ENCODE results near the gene OGFOD1.

The OGFOD1 gene

DNA sequence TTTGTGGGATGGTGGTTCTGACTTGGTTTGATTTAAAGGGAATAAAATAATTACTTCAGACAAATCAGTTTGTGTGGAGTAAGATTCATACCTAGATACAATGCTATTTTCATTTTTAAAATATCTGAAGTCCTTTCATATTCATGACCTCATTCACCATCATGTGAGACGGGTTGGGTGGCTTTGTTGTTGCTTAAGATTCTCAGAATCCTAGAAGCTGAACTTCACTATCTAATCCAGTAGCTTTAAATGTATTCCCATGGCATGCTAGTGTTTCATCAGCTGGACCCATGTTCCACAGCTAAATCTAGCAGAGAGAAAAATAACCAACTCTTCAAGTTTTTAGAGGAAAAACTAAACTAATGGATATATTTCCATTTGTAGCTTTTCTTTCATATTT, 23.3 kb upstream of the OGFOD1 start:
- no peak for DNase-seq (ENCODE audit: low read depth)

- DNase-seq (ENCODE audit: low read depth), result no peak
Measured at GRCh38 chr16:56436258-56436657, 15.1 kb upstream of the OGFOD1 start.

DNA sequence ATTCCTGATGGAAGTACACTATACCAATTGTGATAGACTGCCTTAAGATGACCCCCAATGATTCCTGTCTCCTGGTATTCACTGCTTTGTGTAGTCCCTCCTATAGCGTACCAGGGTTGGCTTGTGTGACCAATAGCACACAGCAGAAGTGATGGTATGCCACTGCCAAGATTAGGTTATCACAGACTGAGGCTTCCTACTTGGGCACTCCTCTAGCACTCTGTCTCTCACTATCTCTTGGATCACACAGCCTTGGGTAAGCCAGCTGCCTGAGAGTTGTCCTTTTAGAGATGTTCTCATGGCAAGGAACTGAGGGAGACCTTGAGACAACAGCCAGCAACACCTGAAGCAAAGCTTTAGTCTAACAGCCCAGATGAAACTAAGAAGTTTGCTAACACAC, 13.3 kb upstream of the OGFOD1 start:
- DNase-seq (ENCODE audit: low read depth), result no peak

DNA sequence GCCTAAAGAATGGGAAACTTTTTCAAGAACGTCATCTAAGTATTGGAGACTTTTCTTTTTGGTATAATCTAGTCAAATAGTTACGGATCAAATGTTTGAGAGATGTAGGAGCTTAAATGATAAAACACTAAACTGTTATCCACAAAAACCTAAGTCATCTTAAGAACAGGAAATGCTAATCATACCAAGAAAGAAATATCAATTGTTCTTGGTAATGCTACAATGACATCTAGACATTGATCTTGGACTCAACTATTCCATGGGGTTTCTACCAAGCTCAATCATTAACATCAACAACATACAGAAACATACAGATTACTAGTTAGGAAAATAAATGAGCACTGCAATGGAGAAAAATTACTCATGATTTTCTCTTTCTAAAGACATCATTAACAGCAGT, 4.1 kb upstream of the OGFOD1 start:
- DNase-seq (ENCODE audit: low read depth), result no peak

DNA sequence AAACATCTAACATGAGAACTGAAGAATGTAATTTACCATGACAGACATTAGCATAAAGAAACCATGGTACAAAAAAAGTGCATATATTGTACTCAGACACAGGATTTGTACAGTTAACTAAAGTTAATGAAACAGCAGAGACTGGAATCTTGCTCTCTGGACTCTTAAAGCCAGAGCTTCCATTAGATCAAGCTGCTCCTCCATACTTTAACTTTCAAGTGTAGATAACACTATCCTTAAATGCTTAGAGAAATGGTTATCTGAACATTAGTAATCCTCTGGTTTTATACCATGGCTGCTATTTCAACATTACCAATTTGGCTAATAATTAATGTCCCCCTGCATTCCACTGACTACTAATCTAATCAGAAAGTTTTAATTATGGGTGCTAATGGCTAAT, 3.3 kb upstream of the OGFOD1 start:
- no peak for DNase-seq (ENCODE audit: low read depth)

GRCh38 chr16:56450275-56450985, 924 bp upstream of the OGFOD1 start:
- DNase-seq (ENCODE audit: low read depth), result no peak

- DNase-seq (ENCODE audit: low read depth), result peak; percentile 20
Measured at GRCh38 chr16:56451753-56452689, 667 bp downstream of the OGFOD1 start.

- no peak for DNase-seq (ENCODE audit: low read depth)
Measured at GRCh38 chr16:56457927-56458470, 6.6 kb downstream of the OGFOD1 start.

DNA sequence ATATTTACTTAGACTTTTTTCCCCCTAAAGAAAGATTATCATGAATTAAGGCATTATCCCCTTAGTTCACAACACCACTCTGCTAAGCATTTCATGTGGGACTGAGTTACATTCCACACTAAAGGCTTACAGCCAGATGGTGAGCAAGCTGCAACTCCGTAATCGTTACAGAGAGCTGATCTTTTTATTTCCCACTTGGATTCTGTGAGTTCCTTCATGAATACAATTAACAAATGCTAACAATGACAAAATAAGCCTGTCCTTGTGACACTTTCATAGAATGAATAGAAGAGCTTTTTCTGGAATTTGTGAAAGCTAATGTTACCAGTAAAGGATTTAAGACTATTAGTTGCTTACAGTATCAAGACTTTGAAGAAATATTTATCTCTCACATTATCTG, 8.7 kb downstream of the OGFOD1 start:
- no peak for DNase-seq (ENCODE audit: low read depth)

DNA sequence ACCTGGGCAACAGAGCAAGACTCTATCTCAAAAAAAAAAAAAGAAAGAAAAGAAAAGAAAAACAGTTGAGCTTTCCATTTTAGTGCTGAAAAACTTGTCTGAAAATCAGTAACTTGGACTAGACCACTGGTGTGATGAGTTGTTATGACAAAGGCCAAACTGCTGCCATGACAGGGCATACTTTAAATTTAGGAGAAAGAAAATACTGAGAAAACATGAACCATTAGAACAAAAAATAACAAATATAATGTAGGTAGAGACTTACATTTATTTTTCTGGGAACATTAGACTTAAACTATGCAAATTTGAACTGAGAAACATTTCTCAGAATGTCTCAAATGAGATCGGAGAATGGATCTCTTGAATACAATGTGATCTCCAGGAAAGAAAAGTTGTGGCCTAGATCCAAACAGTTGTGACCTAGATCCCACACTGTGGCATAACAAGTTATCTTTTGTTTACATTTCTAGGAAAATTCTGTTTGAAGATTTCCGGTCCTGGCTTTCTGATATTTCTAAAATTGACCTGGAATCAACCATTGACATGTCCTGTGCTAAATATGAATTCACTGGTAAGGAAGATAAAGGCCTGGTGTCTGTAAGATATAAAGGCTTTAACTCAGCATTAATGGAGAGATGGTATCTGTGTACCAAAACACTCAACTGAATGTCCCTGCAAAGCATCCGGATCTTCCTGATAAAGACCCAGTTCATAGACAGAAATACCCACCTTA, 10.9 kb downstream of the OGFOD1 start:
- DNase-seq (ENCODE audit: low read depth), result no peak

DNA sequence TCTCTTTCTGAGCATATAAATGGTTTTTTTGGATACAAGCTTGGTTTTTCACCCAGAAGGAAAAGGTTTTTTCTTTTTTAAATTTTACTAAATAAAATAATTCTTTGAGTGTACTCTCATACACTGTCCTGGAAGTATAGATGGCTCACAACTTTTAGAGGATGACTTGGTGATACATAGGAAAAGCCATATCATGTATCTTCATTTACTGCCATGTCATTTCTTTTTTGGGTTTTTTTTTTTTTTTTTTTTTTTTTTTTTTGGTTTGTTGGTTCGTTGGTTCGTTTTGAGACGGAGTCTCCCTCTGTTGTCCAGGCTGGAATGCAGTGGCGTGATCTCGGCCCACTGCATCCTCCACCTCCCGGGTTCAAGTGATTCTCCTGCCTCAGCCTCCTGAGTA, 11.8 kb downstream of the OGFOD1 start:
- no peak for DNase-seq (ENCODE audit: low read depth)

DNA sequence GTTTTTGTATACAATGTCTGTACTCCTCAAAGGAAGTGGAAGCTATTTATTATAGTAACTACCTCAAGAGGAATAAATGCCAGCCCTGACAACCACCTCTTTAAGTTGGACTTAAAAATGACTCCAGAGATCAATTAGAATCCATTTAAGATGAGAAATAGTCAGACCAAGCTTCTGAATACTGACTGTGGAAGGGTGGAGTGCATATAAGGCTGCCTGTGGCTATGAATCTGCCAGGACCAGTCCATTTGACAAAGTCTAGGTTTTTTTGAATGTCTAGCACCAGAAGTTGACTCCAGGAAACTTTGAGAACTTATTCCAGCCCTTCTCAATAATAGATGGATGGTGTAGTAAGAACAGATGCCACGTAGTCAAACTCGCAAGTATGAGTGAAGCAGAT, 15.0 kb downstream of the OGFOD1 start:
- DNase-seq (ENCODE audit: low read depth), result no peak

GRCh38 chr16:56468800-56469199, 17.4 kb downstream of the OGFOD1 start:
- no peak for DNase-seq (ENCODE audit: low read depth)

DNA sequence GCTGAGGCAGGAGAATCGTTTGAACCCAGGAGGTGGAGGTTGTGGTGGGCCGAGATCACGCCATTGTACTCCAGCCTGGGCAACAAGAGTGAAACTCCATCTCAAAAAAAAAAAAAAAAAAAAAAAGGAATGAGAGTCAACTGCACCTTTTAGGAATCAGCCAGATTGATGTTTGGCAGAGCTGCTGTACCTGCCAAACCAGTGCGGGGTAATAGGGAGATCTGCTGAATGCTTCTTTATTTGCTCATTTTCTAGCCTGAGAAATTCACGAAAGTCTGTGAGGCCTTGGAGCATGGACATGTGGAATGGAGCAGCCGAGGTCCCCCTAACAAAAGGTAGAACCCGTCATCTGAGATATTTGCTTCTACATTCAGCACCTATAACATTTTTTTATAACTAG, 18.4 kb downstream of the OGFOD1 start:
- DNase-seq (ENCODE audit: low read depth), result no peak

GRCh38 chr16:56470232-56470631, 18.9 kb downstream of the OGFOD1 start:
- DNase-seq (ENCODE audit: low read depth), result no peak

DNA sequence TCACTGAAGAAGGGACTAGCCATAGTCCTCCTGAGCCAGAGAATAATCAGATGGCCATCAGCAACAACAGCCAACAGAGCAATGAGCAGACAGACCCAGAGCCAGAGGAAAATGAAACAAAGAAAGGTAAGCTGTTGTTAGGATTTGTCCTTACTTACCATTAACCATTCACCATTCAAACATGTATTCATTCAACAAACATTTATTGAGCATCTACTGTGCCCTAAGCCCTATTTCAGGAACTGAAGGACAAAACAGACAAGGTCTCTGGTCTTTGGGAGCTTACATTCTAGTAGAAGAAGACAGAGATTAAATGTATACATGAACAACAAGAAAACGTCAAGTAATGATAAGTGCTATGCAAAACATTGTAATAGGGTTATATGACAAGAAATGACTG, 19.3 kb downstream of the OGFOD1 start:
- no peak for DNase-seq (ENCODE audit: low read depth)

DNA sequence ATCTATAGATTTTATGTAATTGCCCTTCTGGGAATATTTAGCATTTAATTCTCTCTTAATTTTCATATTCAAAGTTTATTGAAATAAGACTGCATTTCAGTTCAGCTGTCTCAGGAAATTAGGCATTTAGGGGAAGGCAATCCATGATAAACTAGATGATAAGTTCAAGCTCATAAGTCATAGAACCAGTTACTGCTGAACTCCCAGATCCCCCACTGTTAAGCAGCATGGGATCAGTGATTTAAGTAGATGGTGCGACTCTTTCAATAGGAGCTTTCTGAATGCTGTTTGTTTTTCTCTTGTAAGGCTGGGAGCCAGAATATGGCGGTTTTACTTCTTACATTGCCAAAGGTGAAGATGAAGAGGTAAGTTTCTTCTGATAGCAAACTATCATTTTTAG, 23.8 kb downstream of the OGFOD1 start:
- DNase-seq (ENCODE audit: low read depth), result no peak

DNA sequence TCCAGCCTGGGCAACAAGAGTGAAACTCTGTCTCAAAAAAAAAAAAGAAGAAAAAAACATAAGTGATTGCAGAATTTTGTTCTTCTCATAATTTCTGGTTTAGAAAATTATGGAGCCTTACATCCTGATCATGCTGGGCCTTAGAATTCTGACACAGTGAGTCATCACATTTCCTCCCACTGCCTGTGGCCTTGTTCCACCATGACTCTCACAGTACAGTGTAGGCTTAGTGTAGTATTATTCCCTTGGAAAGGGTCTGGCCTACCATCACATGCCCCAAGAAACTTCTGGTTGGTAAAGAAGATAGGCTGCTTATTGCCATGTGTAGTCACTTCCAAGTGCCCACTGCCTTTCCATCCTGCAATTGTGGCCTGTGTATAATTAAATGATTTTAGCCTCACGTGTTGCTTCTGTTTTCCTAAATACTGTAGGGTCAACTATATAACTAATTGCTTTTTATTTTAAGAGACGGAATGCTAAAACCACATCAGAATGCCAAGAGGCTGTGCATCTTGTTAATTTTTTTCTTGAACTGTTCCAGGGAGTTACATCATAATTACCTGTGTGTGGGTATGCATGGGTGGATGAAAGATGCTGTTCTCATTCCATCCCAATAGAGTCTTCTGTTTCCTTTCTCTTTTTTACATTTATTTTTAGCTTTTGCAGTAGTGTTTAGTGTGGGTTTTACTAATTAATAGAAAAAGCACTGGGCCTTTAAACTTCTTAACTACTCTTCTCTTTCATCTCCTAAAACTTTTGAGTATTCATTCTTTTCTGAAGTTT, 25.9 kb downstream of the OGFOD1 start:
- DNase-seq (ENCODE audit: low read depth), result no peak

- no peak for DNase-seq (ENCODE audit: low read depth)
Measured at GRCh38 chr16:56478281-56479049, 27.1 kb downstream of the OGFOD1 start.

- no peak for DNase-seq (ENCODE audit: low read depth)
Measured at GRCh38 chr16:56479469-56479868, 28.1 kb downstream of the OGFOD1 start.
